Dendritic cell treated with granulocyte-macrophage colony-stimulating factor and Interleukin-4, amounts not matched to agents 40 ng/mL and 50 ng/mL, for 4 days (primary cell): Measurements from ENCODE around the gene ARID1A.

ENCODE experiments used
- H3K27ac Mint-ChIP-seq: one replicate; pipeline ENCODE4 v1.8.0; 2022; ENCODE audit warnings: mild to moderate bottlenecking, mixed read lengths
- H3K27me3 Mint-ChIP-seq: one replicate; pipeline ENCODE4 v1.8.0; 2022; ENCODE audit warnings: mild to moderate bottlenecking, mixed read lengths
- H3K36me3 Mint-ChIP-seq: one replicate; pipeline ENCODE4 v1.8.0; 2022; ENCODE audit warnings: low read depth, mixed read lengths
- H3K4me1 Mint-ChIP-seq: one replicate; pipeline ENCODE4 v1.8.0; 2022; ENCODE audit warnings: low read depth, mixed read lengths
- H3K4me3 Mint-ChIP-seq: one replicate; pipeline ENCODE4 v1.8.0; 2022; ENCODE audit warnings: mild to moderate bottlenecking, moderate library complexity, mixed read lengths
- H3K9me3 Mint-ChIP-seq: one replicate; pipeline ENCODE4 v1.8.0; 2022; ENCODE audit warnings: mixed read lengths
- intact Hi-C: fragments of 100-400 bp; cut with micrococcal nuclease; formaldehyde crosslinking; loops from one replicate; pipeline ENCODE4 v1.15.0; 2022

The ARID1A gene

DNA sequence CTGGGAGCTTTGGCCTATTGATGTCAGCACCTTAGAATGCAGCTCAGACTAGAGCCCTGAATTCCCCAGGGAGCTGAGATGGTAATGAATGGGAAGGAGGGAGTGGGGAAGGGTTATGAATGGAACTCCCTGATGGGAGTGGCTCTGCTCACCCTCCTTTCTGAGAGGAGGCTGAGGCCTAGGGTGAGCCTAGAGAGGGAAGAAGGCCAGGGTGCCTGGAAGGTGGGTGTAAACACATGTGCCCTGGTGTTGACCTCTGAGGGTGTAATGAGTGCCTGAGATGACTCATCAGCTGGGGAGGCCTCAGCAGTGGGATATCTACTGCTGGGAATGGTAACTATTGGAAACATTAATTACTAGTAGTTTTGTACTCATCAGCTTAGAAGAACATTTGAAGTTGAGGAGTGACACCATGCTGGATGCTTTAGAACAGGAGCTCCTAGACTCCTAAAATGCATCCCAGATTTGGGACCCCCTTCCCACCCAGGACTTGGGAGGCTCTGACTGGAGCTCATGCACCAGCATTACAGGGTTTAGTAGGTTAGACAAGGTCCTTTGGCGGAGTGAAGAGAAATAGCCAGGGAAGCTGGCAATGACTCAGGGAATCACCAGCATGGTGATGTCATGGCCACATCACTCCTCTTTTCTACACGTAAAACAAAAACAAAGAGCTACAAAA, 76.0 kb downstream of the ARID1A start:
- H3K36me3 Mint-ChIP-seq = peaks cover 100% of the 10 kb centered on the region
- H3K27me3 Mint-ChIP-seq = no peaks in the 10 kb centered on the region

DNA sequence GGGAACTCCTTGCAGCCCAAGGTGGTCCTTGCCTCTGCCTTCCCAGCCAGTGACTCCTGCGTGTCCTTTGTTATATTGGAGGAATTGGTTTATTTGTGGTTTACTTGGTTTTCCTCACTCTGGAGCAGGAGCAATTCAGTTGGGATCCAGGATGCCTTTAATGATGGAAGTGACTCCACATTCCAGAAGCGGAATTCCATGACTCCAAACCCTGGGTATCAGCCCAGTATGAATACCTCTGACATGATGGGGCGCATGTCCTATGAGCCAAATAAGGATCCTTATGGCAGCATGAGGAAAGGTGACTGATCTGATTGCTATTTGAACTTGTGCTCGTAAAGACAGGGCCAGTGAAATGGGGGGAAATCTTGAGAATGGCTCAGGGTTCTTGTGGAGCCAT, 76.9 kb downstream of the ARID1A start:
- H3K4me1 Mint-ChIP-seq = peaks cover 32% of the 10 kb centered on the region
- peaks cover 100% of the 10 kb centered on the region for H3K36me3 Mint-ChIP-seq
- intact Hi-C loops = no loop called here
- no peaks in the 10 kb centered on the region for H3K27me3 Mint-ChIP-seq
- H3K4me3 Mint-ChIP-seq = no peak overlapping the region
- no peak overlapping the region for H3K27ac Mint-ChIP-seq
- no peaks in the 10 kb centered on the region for H3K9me3 Mint-ChIP-seq

More for the DNA sequence above, 76.0 kb downstream of the ARID1A start:
- intact Hi-C loops = no loop called here
- Mint-ChIP-seq H3K9me3 (no peaks in the 10 kb centered on the region), H3K4me3 (no peak overlapping the region), H3K4me1 (peaks cover 34% of the 10 kb centered on the region), H3K27ac (peak overlapping the region; percentile 26)

DNA sequence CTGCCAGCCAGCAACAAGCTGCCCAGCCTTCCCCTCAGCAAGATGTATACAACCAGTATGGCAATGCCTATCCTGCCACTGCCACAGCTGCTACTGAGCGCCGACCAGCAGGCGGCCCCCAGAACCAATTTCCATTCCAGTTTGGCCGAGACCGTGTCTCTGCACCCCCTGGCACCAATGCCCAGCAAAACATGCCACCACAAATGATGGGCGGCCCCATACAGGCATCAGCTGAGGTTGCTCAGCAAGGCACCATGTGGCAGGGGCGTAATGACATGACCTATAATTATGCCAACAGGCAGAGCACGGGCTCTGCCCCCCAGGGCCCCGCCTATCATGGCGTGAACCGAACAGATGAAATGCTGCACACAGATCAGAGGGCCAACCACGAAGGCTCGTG, 78.6 kb downstream of the ARID1A start:
- H3K4me3 Mint-ChIP-seq = no peak overlapping the region

GRCh38 chr1:26775666-26776065, 79.9 kb downstream of the ARID1A start:
- intact Hi-C loops = no loop called here
- Mint-ChIP-seq H3K27me3 (no peaks in the 10 kb centered on the region), H3K27ac (no peak overlapping the region), H3K4me1 (peaks cover 26% of the 10 kb centered on the region), H3K9me3 (no peaks in the 10 kb centered on the region), H3K36me3 (peaks cover 100% of the 10 kb centered on the region), H3K4me3 (no peak overlapping the region)

More for the DNA sequence above, 78.6 kb downstream of the ARID1A start:
- H3K4me1 Mint-ChIP-seq = peaks cover 27% of the 10 kb centered on the region
- H3K9me3 Mint-ChIP-seq = no peaks in the 10 kb centered on the region
- intact Hi-C loops = no loop called here
- peaks cover 100% of the 10 kb centered on the region for H3K36me3 Mint-ChIP-seq
- peak overlapping the region; percentile 57 for H3K27ac Mint-ChIP-seq
- H3K27me3 Mint-ChIP-seq = no peaks in the 10 kb centered on the region

GRCh38 chr1:26779098-26779668, 83.4 kb downstream of the ARID1A start:
- Mint-ChIP-seq H3K9me3 (no peaks in the 10 kb centered on the region), H3K4me1 (peaks cover 49% of the 10 kb centered on the region), H3K27ac (peak overlapping the region; percentile 1), H3K36me3 (peaks cover 97% of the 10 kb centered on the region), H3K27me3 (no peaks in the 10 kb centered on the region), H3K4me3 (no peak overlapping the region)
- intact Hi-C loops = no loop called here

DNA sequence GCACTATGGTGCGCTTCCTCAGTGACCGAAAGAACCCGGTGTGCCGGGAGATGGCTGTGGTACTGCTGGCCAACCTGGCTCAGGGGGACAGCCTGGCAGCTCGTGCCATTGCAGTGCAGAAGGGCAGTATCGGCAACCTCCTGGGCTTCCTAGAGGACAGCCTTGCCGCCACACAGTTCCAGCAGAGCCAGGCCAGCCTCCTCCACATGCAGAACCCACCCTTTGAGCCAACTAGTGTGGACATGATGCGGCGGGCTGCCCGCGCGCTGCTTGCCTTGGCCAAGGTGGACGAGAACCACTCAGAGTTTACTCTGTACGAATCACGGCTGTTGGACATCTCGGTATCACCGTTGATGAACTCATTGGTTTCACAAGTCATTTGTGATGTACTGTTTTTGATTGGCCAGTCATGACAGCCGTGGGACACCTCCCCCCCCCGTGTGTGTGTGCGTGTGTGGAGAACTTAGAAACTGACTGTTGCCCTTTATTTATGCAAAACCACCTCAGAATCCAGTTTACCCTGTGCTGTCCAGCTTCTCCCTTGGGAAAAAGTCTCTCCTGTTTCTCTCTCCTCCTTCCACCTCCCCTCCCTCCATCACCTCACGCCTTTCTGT, 84.6 kb downstream of the ARID1A start:
- H3K4me1 Mint-ChIP-seq = peaks cover 62% of the 10 kb centered on the region
- H3K4me3 Mint-ChIP-seq = no peak overlapping the region
- no peaks in the 10 kb centered on the region for H3K27me3 Mint-ChIP-seq
- intact Hi-C loops = loop anchor here (10.0 kb wide), 1 partner anchor 56 kb away; no protein-coding TSS in a partner anchor
- peaks cover 85% of the 10 kb centered on the region for H3K36me3 Mint-ChIP-seq
- no peak overlapping the region for H3K27ac Mint-ChIP-seq
- H3K9me3 Mint-ChIP-seq = no peaks in the 10 kb centered on the region

- Mint-ChIP-seq H3K27ac (no peak overlapping the region), H3K9me3 (no peaks in the 10 kb centered on the region), H3K4me3 (no peak overlapping the region), H3K27me3 (no peaks in the 10 kb centered on the region), H3K36me3 (peaks cover 76% of the 10 kb centered on the region), H3K4me1 (peaks cover 71% of the 10 kb centered on the region)
- intact Hi-C loops = loop anchor here (10.0 kb wide), 1 partner anchor 57 kb away; no protein-coding TSS in a partner anchor
These were observed 85.5 kb downstream of the ARID1A start for GRCh38 chr1:26781206-26781825.

- no peaks in the 10 kb centered on the region for H3K9me3 Mint-ChIP-seq
- H3K4me1 Mint-ChIP-seq = peaks cover 84% of the 10 kb centered on the region
- no peak overlapping the region for H3K4me3 Mint-ChIP-seq
- peak overlapping the region; percentile 8 for H3K27ac Mint-ChIP-seq
- peaks cover 68% of the 10 kb centered on the region for H3K36me3 Mint-ChIP-seq
- H3K27me3 Mint-ChIP-seq = no peaks in the 10 kb centered on the region
- intact Hi-C loops = loop anchor here (10.0 kb wide), 1 partner anchor 58 kb away; no protein-coding TSS in a partner anchor
These were observed 86.9 kb downstream of the ARID1A start for GRCh38 chr1:26782521-26783212.

GRCh38 chr1:26783646-26784022, 87.8 kb downstream of the ARID1A start:
- no peaks in the 10 kb centered on the region for H3K27me3 Mint-ChIP-seq
- H3K36me3 Mint-ChIP-seq = peaks cover 65% of the 10 kb centered on the region
- intact Hi-C loops = loop anchor here (10.0 kb wide), 1 partner anchor 59 kb away; no protein-coding TSS in a partner anchor
- peaks cover 82% of the 10 kb centered on the region for H3K4me1 Mint-ChIP-seq
- no peaks in the 10 kb centered on the region for H3K9me3 Mint-ChIP-seq
- H3K27ac Mint-ChIP-seq = peak overlapping the region; percentile 8
- H3K4me3 Mint-ChIP-seq = no peak overlapping the region

GRCh38 chr1:26784023-26784871, 88.4 kb downstream of the ARID1A start:
- Mint-ChIP-seq H3K9me3 (no peaks in the 10 kb centered on the region), H3K27ac (peak overlapping the region; percentile 8), H3K4me1 (peaks cover 82% of the 10 kb centered on the region), H3K36me3 (peaks cover 59% of the 10 kb centered on the region), H3K27me3 (no peaks in the 10 kb centered on the region), H3K4me3 (no peak overlapping the region)
- intact Hi-C loops = loop anchor here (10.0 kb wide), 1 partner anchor 59 kb away; no protein-coding TSS in a partner anchor

DNA sequence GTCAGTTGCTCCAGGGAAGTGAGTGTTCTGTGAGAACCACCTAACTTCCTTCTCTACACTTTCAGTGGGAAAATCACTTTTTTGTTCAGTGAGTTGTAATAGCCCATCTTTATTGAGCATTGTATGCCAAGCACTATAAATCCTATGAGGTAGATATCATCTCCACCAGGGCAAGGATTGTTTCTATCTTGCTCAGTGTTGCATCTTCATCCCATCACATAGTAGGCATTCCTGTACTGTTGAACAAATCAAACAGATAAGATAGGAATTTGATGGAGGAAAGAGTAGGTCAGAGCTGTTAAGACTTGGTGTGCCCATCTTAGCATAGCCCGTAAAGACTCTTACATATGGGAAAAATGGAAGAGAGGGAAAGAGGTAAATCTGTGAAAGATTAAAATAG, 89.1 kb downstream of the ARID1A start:
- Mint-ChIP-seq H3K27ac (peak overlapping the region; percentile 99), H3K27me3 (no peaks in the 10 kb centered on the region), H3K4me3 (no peak overlapping the region), H3K9me3 (no peaks in the 10 kb centered on the region), H3K36me3 (peaks cover 53% of the 10 kb centered on the region), H3K4me1 (peaks cover 80% of the 10 kb centered on the region)
- intact Hi-C loops = loop anchor here (10.0 kb wide), 1 partner anchor 60 kb away; no protein-coding TSS in a partner anchor

DNA sequence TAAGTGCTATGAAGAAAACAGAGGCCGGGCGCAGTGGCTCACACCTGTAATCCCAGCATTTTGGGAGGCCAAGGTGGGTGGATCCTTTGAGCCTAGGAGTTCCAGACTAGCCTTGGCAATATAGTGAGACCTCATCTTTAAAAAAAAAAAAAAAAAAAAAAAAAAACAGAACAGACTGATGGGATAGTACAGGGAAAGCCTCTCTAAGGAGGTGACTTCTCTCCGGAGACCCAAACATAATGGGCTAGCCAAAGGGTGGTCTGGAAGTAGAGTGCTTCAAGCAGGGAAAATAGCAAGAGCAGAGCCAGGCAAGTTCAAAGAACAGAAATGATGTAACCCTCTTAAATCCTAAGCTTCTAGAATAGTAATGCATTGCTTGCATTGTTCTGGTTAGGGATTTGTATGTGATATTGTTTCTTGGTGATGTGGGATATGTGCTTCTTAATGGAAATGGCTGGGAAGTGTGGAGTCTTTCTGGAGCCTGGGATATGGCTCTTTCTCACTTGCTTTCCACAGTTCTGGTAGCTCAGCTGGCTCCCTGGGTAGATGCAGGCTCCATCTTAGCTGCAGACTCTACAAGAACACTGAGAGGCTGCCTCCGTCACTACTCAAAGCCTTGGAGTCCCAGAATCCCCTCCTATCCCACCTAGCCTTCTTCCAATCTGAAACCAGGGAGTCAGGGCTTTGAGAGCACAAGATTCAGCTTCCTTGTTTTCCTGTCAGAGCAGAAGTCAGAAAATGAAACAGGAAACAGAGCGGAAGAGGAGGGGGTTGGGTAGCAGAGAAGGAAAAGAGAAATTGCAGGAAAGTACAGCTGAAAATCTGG, 90.0 kb downstream of the ARID1A start:
- H3K27me3 Mint-ChIP-seq = no peaks in the 10 kb centered on the region
- intact Hi-C loops = loop anchor here (10.0 kb wide), 1 partner anchor 61 kb away; no protein-coding TSS in a partner anchor
- peak overlapping the region; percentile 99 for H3K27ac Mint-ChIP-seq
- H3K9me3 Mint-ChIP-seq = no peaks in the 10 kb centered on the region
- peak overlapping the region; percentile 47 for H3K4me3 Mint-ChIP-seq
- H3K36me3 Mint-ChIP-seq = peaks cover 43% of the 10 kb centered on the region
- H3K4me1 Mint-ChIP-seq = peaks cover 84% of the 10 kb centered on the region
